Thyroid gland (tissue), 4 donors: ENCODE data around the gene CLDN18. TPM values are rescaled to one million over a fixed set of nuclear protein-coding genes. Genes with fewer than 3 reads are reported as not detected.

Experiments
- DNase-seq, 2 donors: peaks; one replicate each; pipeline ENCODE4 v3.0.0-alpha.2; 2019
- H3K27ac ChIP-seq, 3 donors: fragments of 200-600 bp; sonication (generic); 1 replicate in 2 of 3; 2 replicates in 1 of 3; pipeline ENCODE4 v1.5.1; 2016 to 2019; ENCODE audit warnings: mild to moderate bottlenecking in 1 of 3, moderate library complexity in 1 of 3
- H3K27me3 ChIP-seq: fragments of 200-600 bp; sonication (generic); one replicate; pipeline ENCODE4 v1.5.1; 2019
- H3K36me3 ChIP-seq, 2 donors: fragments of 200-600 bp; sonication (generic); one replicate each; pipeline ENCODE4 v1.5.1; 2016 to 2019
- H3K4me1 ChIP-seq, 2 donors: fragments of 200-600 bp; sonication (generic); one replicate each; pipeline ENCODE4 v1.5.1; 2017 to 2019
- H3K4me3 ChIP-seq, 3 donors: fragments of 200-600 bp; sonication (generic); replicated peaks in 1 of 3; 1 replicate in 2 of 3; 2 replicates in 1 of 3; pipeline ENCODE4 v1.5.1; 2016; ENCODE audit warnings: mild to moderate bottlenecking in 1 of 3
- H3K9me3 ChIP-seq: fragments of 200-600 bp; sonication (generic); one replicate; pipeline ENCODE4 v1.5.1; 2017
- CTCF ChIP-seq, 6 experiments: fragments of 200-600 bp in 3 of 6; fragments of 450-650 bp in 3 of 6; sonication (generic) in 3 of 6; IDR thresholded peaks; one replicate each; pipeline ENCODE4 v1.5.1; 2016 to 2019; ENCODE audit warnings: antibody characterized with exemption in 6 of 6, mild to moderate bottlenecking in 2 of 6, inconsistent platforms in 1 of 6, moderate library complexity in 1 of 6
- POLR2A ChIP-seq, 2 donors: fragments of 450-650 bp; IDR thresholded peaks; one replicate each; pipeline ENCODE4 v1.6.1; 2017; ENCODE audit warnings: antibody characterized with exemption in 2 of 2, mild to moderate bottlenecking in 2 of 2, moderate library complexity in 1 of 2
- WGBS, 2 donors: methylation state at CpG; one replicate each; pipeline ENCODE4 v1.1.5; 2017; 5-methylcytosine and 5-hydroxymethylcytosine counted together
- intact Hi-C: fragments of 100-400 bp; cut with DNase I; formaldehyde crosslinking; loops from one replicate; pipeline ENCODE4 v1.15.1; 2023
- total RNA-seq, 4 donors: library from RNA; depleted of rRNA; stranded (reverse); fragments of >200 nt; gene quantifications; one replicate each; pipeline ENCODE4 v1.2.3, GENCODE V29; 2016

Gene CLDN18
- total RNA-seq, 4 donors from 2014 or later: not detected

GRCh38 chr3:137990427-137990826 lies 19.5 kb upstream of the CLDN18 start:
- DNase-seq: no peak
- WGBS, 2 donors: 88 to 89% methylated on average over 2 of the region's 2 CpGs
- H3K4me3 ChIP-seq: no peak overlapping the region
- H3K4me1 ChIP-seq: no peaks in the 10 kb centered on the region
- no peaks in the 10 kb centered on the region for H3K9me3 ChIP-seq
- H3K27ac ChIP-seq: no peak overlapping the region
- no peaks in the 10 kb centered on the region for H3K27me3 ChIP-seq
- intact Hi-C loops: no loop called here
- H3K36me3 ChIP-seq: no peaks in the 10 kb centered on the region
- TF ChIP-seq CTCF (IDR thresholded peaks at IDR 0.05): no peak
- no peak for TF ChIP-seq POLR2A (IDR thresholded peaks at IDR 0.05)

GRCh38 chr3:137992592-137992991 lies 17.4 kb upstream of the CLDN18 start:
- DNase-seq: no peak
- WGBS, 2 donors: 84 to 85% methylated on average over 4 of the region's 4 CpGs
- Histone ChIP-seq H3K4me3 (no peak overlapping the region), H3K9me3 (no peaks in the 10 kb centered on the region), H3K27me3 (no peaks in the 10 kb centered on the region), H3K4me1 (no peaks in the 10 kb centered on the region), H3K27ac (no peak overlapping the region), H3K36me3 (no peaks in the 10 kb centered on the region)
- TF ChIP-seq POLR2A (IDR thresholded peaks at IDR 0.05): no peak
- no peak for TF ChIP-seq CTCF (IDR thresholded peaks at IDR 0.05)
- intact Hi-C loops: no loop called here

GRCh38 chr3:137998121-137999042 lies 11.6 kb upstream of the CLDN18 start:
- intact Hi-C loops: no loop called here
- WGBS, 2 donors: 88 to 94% methylated on average over 18 of the region's 18 CpGs
- H3K4me1 ChIP-seq: no peaks in the 10 kb centered on the region

GRCh38 chr3:138003069-138003468 lies 6.9 kb upstream of the CLDN18 start:
- Histone ChIP-seq H3K9me3 (no peaks in the 10 kb centered on the region), H3K4me3 (no peak overlapping the region), H3K36me3 (no peaks in the 10 kb centered on the region), H3K27ac (no peak overlapping the region), H3K4me1 (no peaks in the 10 kb centered on the region), H3K27me3 (no peaks in the 10 kb centered on the region)
- WGBS, 2 donors: 90 to 93% methylated on average over 2 of the region's 2 CpGs
- no peak for TF ChIP-seq CTCF (IDR thresholded peaks at IDR 0.05)
- no peak for TF ChIP-seq POLR2A (IDR thresholded peaks at IDR 0.05)
- no peak for DNase-seq
- intact Hi-C loops: no loop called here

More at GRCh38 chr3:137998121-137999042, 11.6 kb upstream of the CLDN18 start:
- no peak overlapping the region for H3K27ac ChIP-seq
- H3K27me3 ChIP-seq: no peaks in the 10 kb centered on the region
- TF ChIP-seq POLR2A (IDR thresholded peaks at IDR 0.05) (no peak), CTCF (IDR thresholded peaks at IDR 0.05) (no peak)
- H3K9me3 ChIP-seq: no peaks in the 10 kb centered on the region
- DNase-seq: no peak
- H3K4me3 ChIP-seq: no peak overlapping the region
- H3K36me3 ChIP-seq: no peaks in the 10 kb centered on the region

- H3K27ac ChIP-seq: no peak overlapping the region
- no peaks in the 10 kb centered on the region for H3K4me1 ChIP-seq
- H3K36me3 ChIP-seq: no peaks in the 10 kb centered on the region
- H3K4me3 ChIP-seq: no peak overlapping the region
- no peaks in the 10 kb centered on the region for H3K9me3 ChIP-seq
- TF ChIP-seq POLR2A (IDR thresholded peaks at IDR 0.05): no peak
- no peak for TF ChIP-seq CTCF (IDR thresholded peaks at IDR 0.05)
- H3K27me3 ChIP-seq: no peaks in the 10 kb centered on the region
- no peak for DNase-seq
- intact Hi-C loops: no loop called here
Observed at GRCh38 chr3:138005627-138006026, 4.3 kb upstream of the CLDN18 start.
